ENCODE results near the gene CDC42BPG. TPM values are rescaled to one million over a fixed set of nuclear protein-coding genes. Genes with fewer than 3 reads are reported as not detected.

The CDC42BPG gene
- total RNA-seq, 1 donor from 2014 or later: 13.0 TPM

- no peak for DNase-seq (ENCODE audit: extremely low spot score in 2 of 2)
- H3K4me1 ChIP-seq: peaks cover 10% of the 10 kb centered on the region
Measured at GRCh38 chr11:64888406-64888728, 43.9 kb upstream of the CDC42BPG start.

DNA sequence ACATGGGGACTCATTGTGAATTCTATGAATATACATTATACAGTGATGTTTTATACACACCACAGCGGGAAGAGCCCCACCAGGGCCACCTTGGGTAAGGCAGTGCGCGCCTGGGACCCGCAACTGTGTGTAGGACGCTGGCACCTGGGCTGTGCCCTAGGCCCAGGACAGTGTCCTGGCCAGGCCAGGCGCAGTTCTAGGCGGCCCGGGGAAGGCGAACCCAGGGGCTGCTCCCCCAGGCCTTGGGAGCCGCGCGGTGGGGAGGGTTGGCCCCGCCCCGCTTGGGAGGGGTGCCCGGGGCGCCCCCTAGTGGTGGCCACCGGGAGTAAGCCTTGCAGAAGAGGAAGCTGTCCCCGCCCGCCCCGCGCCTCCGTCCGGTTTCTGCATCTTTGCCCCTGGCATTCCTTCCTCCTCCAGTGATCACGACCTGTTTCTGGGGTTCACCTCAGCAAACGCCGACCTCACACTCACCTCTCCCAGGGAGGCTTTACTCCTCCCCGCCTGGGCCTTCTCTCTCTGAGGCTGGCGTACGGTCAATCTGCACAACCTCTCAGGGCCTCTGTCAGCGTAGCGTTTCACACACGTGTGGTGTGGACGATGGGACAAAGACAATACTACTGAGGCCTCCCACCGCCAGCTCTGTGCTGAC is 43.4 kb upstream of the CDC42BPG start:
- H3K4me1 ChIP-seq: peaks cover 10% of the 10 kb centered on the region
- H3K9me3 ChIP-seq: no peaks in the 10 kb centered on the region
- no peaks in the 10 kb centered on the region for H3K36me3 ChIP-seq
- H3K4me3 ChIP-seq: peak overlapping the region; percentile 15 to 35
- H3K27ac ChIP-seq: peak overlapping the region; percentile 22
- no peak for DNase-seq (ENCODE audit: extremely low spot score in 2 of 2)
- no peaks in the 10 kb centered on the region for H3K27me3 ChIP-seq
- intact Hi-C loops (cut with DNase I): loop anchor here (2.0 kb wide), 1 partner anchor 43 kb away; the partner anchor contains the start of gene CDC42BPG
- TF ChIP-seq CTCF (IDR thresholded peaks at IDR 0.05) (peak; percentile 89 to 99 (median 90)), POLR2A (IDR thresholded peaks at IDR 0.05) (no peak), POLR2AphosphoS5 (IDR thresholded peaks at IDR 0.05; ENCODE audit: insufficient read depth in 1 of 2, low read depth in 1 of 2) (peak; percentile 37 to 45)

More at GRCh38 chr11:64888406-64888728, 43.9 kb upstream of the CDC42BPG start:
- H3K27ac ChIP-seq: no peak overlapping the region
- intact Hi-C loops (cut with DNase I): loop anchor here (2.0 kb wide), 1 partner anchor 44 kb away; the partner anchor contains the start of gene CDC42BPG
- H3K4me3 ChIP-seq: peak overlapping the region; percentile 15 to 35
- no peaks in the 10 kb centered on the region for H3K36me3 ChIP-seq
- TF ChIP-seq POLR2AphosphoS5 (IDR thresholded peaks at IDR 0.05; ENCODE audit: insufficient read depth in 1 of 2, low read depth in 1 of 2): no peak
- no peak for TF ChIP-seq CTCF (IDR thresholded peaks at IDR 0.05)
- TF ChIP-seq POLR2A (IDR thresholded peaks at IDR 0.05): no peak
- H3K9me3 ChIP-seq: no peaks in the 10 kb centered on the region
- H3K27me3 ChIP-seq: no peaks in the 10 kb centered on the region

GRCh38 chr11:64887234-64887756 is 42.8 kb upstream of the CDC42BPG start:
- TF ChIP-seq CTCF (IDR thresholded peaks at IDR 0.05): no peak
- TF ChIP-seq POLR2AphosphoS5 (IDR thresholded peaks at IDR 0.05; ENCODE audit: insufficient read depth in 1 of 2, low read depth in 1 of 2): no peak
- TF ChIP-seq POLR2A (IDR thresholded peaks at IDR 0.05): no peak
- no peak for DNase-seq (ENCODE audit: extremely low spot score in 2 of 2)
- Histone ChIP-seq H3K4me3 (no peak overlapping the region), H3K27me3 (no peaks in the 10 kb centered on the region), H3K9me3 (no peaks in the 10 kb centered on the region), H3K4me1 (peaks cover 10% of the 10 kb centered on the region), H3K36me3 (no peaks in the 10 kb centered on the region), H3K27ac (peak overlapping the region; percentile 22)
- intact Hi-C loops (cut with DNase I): no loop called here

- H3K27ac ChIP-seq: no peak overlapping the region
- no peak for DNase-seq (ENCODE audit: extremely low spot score in 2 of 2)
- TF ChIP-seq POLR2AphosphoS5 (IDR thresholded peaks at IDR 0.05; ENCODE audit: insufficient read depth in 1 of 2, low read depth in 1 of 2) (no peak), POLR2A (IDR thresholded peaks at IDR 0.05) (no peak), CTCF (IDR thresholded peaks at IDR 0.05) (no peak)
- no peaks in the 10 kb centered on the region for H3K9me3 ChIP-seq
- no peak overlapping the region for H3K4me3 ChIP-seq
- intact Hi-C loops (cut with DNase I): no loop called here
- H3K4me1 ChIP-seq: peaks cover 18% of the 10 kb centered on the region
- no peaks in the 10 kb centered on the region for H3K27me3 ChIP-seq
- no peaks in the 10 kb centered on the region for H3K36me3 ChIP-seq
Measured at GRCh38 chr11:64885367-64886286, 41.2 kb upstream of the CDC42BPG start.
